PC-3 (cell line): ENCODE measurements around the gene OPRL1. TPM values are rescaled to one million over a fixed set of nuclear protein-coding genes. Genes with fewer than 3 reads are reported as not detected.
A peak's percentile ranks its signal among the peaks of the same experiment; 100 is the strongest.

ENCODE experiments used
- ATAC-seq: fragments of 200-7000 bp; cut with Tn5 transposase; 2 replicates; pipeline ENCODE4 v1.9.1; 2020; ENCODE audit warnings: mild to moderate bottlenecking, moderate library complexity
- BruUV-seq: library from RNA; stranded (reverse); fragments of 400-500 nt; replicated peaks from 2 replicates; lab custom pipeline; 2021; lab: Mats Ljungman, UMichigan
- CTCF ChIA-PET: fragments of 300-600 bp; sonication (Branson Sonifier 250); formaldehyde crosslinking; loops from one replicate; lab custom pipeline; 2022; ENCODE audit warnings: antibody characterized with exemption; lab: Charles Lee
- POLR2A ChIA-PET: fragments of 300-600 bp; sonication (Branson Sonifier 250); formaldehyde crosslinking; loops from one replicate; lab custom pipeline; 2022; ENCODE audit warnings: antibody characterized with exemption; ENCODE audit not compliant: unreplicated experiment; lab: Charles Lee
- DNase-seq: peaks from one replicate; pipeline ENCODE4 v3.0.0-alpha.2; 2015
- H2AFZ ChIP-seq: fragments of 300-600 bp; sonication (generic); 2 replicates; pipeline ENCODE4 v1.6.0; 2016; ENCODE audit warnings: antibody characterized with exemption, low read length
- H3F3A ChIP-seq: fragments of 300-600 bp; sonication (generic); one replicate; pipeline ENCODE4 v1.6.0; 2017; ENCODE audit warnings: antibody characterized with exemption, low read length, control low read depth, mild to moderate bottlenecking; ENCODE audit not compliant: unreplicated experiment
- H3K27ac ChIP-seq: fragments of 300-600 bp; sonication (generic); 2 replicates; pipeline ENCODE4 v1.5.1; 2016; ENCODE audit warnings: mild to moderate bottlenecking, low read length
- H3K27me3 ChIP-seq: fragments of 300-600 bp; sonication (generic); 2 replicates; pipeline ENCODE4 v1.6.1; 2016; ENCODE audit warnings: low read length, mixed read lengths
- H3K36me3 ChIP-seq: fragments of 300-600 bp; sonication (generic); 2 replicates; pipeline ENCODE4 v1.6.1; 2016; ENCODE audit warnings: low read depth, mixed run types, low read length, mixed read lengths
- H3K4me1 ChIP-seq: fragments of 300-600 bp; sonication (generic); 2 replicates; pipeline ENCODE4 v1.5.1; 2016; ENCODE audit warnings: low read length; ENCODE audit not compliant: insufficient read depth
- H3K4me2 ChIP-seq: fragments of 300-600 bp; sonication (generic); 2 replicates; pipeline ENCODE4 v1.6.0; 2016; ENCODE audit warnings: low read length
- H3K4me3 ChIP-seq: fragments of 300-600 bp; sonication (generic); 2 replicates; pipeline ENCODE4 v1.5.1; 2016; ENCODE audit warnings: mild to moderate bottlenecking, low read length, mixed read lengths
- H3K79me2 ChIP-seq: fragments of 300-600 bp; sonication (generic); 2 replicates; pipeline ENCODE4 v1.6.1; 2017; ENCODE audit warnings: low read length, mixed read lengths
- H3K9ac ChIP-seq: fragments of 300-600 bp; sonication (generic); 2 replicates; pipeline ENCODE4 v1.6.0; 2016; ENCODE audit warnings: mild to moderate bottlenecking, low read length
- H3K9me2 ChIP-seq: fragments of 300-600 bp; sonication (generic); replicated peaks from 2 replicates; pipeline ENCODE4 v1.6.1; 2016; ENCODE audit warnings: mixed run types, low read length, mixed read lengths
- H3K9me3 ChIP-seq: fragments of 300-600 bp; sonication (generic); 2 replicates; pipeline ENCODE4 v1.6.1; 2016; ENCODE audit warnings: low read length, mixed read lengths
- H4K20me1 ChIP-seq: fragments of 300-600 bp; sonication (generic); 2 replicates; pipeline ENCODE4 v1.6.1; 2016; ENCODE audit warnings: low read length, mixed read lengths
- EZH2 ChIP-seq: fragments of 300-600 bp; sonication (generic); IDR thresholded peaks from one replicate; pipeline ENCODE4 v1.6.1; 2017; ENCODE audit warnings: antibody characterized with exemption, mild to moderate bottlenecking, low read length; ENCODE audit not compliant: unreplicated experiment
- EZH2phosphoT487 ChIP-seq: fragments of 300-600 bp; sonication (generic); IDR thresholded peaks from 2 replicates; pipeline ENCODE4 v1.6.1; 2018; ENCODE audit warnings: mild to moderate bottlenecking, antibody characterized with exemption, low read length, borderline replicate concordance
- intact Hi-C: fragments of 100-400 bp; cut with micrococcal nuclease; formaldehyde crosslinking; loops from 2 replicates; pipeline ENCODE4 v1.9.0; 2023
- total RNA-seq: library from RNA; depleted of rRNA; stranded (reverse); fragments of >200 nt; gene quantifications from 2 replicates; pipeline ENCODE4 v1.2.3, GENCODE V29; 2014
- TF ChIP-seq, protein P1 (sequence below): fragments of 300-600 bp; sonication (generic); conservative IDR thresholded peaks from 2 replicates; pipeline ENCODE4 v1.5.1; 2017; ENCODE audit warnings: antibody characterized with exemption, low read depth, mild to moderate bottlenecking, low read length

Gene OPRL1
- total RNA-seq, 1 experiment from 2014 or later, result 5.6 TPM

- no TSS peak for BruUV-seq
- intact Hi-C loops, result no loop called here
- Histone ChIP-seq H4K20me1 (no peaks in the 10 kb centered on the region), H3K4me1 (peaks cover 36% of the 10 kb centered on the region), H3F3A (no peaks in the 10 kb centered on the region), H2AFZ (no peak overlapping the region), H3K4me3 (no peak overlapping the region), H3K27ac (peak overlapping the region; percentile 58), H3K79me2 (peaks cover 10% of the 10 kb centered on the region), H3K27me3 (no peaks in the 10 kb centered on the region), H3K4me2 (peak overlapping the region; percentile 37), H3K9ac (peak overlapping the region; percentile 26; the same call in 1 of the 2 replicates), H3K9me2 (no peaks in the 10 kb centered on the region), H3K36me3 (no peaks in the 10 kb centered on the region), H3K9me3 (no peaks in the 10 kb centered on the region)
- ChIA-PET POLR2A (no interaction called here), CTCF (no interaction called here)
- DNase-seq, result peak; percentile 82
- TF ChIP-seq EZH2 (no peak), EZH2phosphoT487 (no peak)
- TF ChIP-seq, protein P1, sequence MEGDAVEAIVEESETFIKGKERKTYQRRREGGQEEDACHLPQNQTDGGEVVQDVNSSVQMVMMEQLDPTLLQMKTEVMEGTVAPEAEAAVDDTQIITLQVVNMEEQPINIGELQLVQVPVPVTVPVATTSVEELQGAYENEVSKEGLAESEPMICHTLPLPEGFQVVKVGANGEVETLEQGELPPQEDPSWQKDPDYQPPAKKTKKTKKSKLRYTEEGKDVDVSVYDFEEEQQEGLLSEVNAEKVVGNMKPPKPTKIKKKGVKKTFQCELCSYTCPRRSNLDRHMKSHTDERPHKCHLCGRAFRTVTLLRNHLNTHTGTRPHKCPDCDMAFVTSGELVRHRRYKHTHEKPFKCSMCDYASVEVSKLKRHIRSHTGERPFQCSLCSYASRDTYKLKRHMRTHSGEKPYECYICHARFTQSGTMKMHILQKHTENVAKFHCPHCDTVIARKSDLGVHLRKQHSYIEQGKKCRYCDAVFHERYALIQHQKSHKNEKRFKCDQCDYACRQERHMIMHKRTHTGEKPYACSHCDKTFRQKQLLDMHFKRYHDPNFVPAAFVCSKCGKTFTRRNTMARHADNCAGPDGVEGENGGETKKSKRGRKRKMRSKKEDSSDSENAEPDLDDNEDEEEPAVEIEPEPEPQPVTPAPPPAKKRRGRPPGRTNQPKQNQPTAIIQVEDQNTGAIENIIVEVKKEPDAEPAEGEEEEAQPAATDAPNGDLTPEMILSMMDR, result no peak
- ATAC-seq, result peak; percentile 5
Observed at GRCh38 chr20:64065974-64066343, 13.9 kb upstream of the OPRL1 start.

- no peak for ATAC-seq
- Histone ChIP-seq H3K9ac (no peak overlapping the region), H3K9me3 (no peaks in the 10 kb centered on the region), H3K79me2 (peaks cover 10% of the 10 kb centered on the region), H3K36me3 (no peaks in the 10 kb centered on the region), H3F3A (no peaks in the 10 kb centered on the region), H3K4me1 (peaks cover 36% of the 10 kb centered on the region), H4K20me1 (no peaks in the 10 kb centered on the region), H3K4me2 (no peak overlapping the region), H3K27ac (no peak overlapping the region), H3K9me2 (no peaks in the 10 kb centered on the region), H3K27me3 (no peaks in the 10 kb centered on the region), H3K4me3 (no peak overlapping the region), H2AFZ (no peak overlapping the region)
- no peak for DNase-seq
- ChIA-PET POLR2A (no interaction called here), CTCF (no interaction called here)
- TF ChIP-seq EZH2 (no peak), EZH2phosphoT487 (no peak)
- TF ChIP-seq, protein P1, result no peak
- intact Hi-C loops, result no loop called here
- BruUV-seq, result no TSS peak
Observed at GRCh38 chr20:64067005-64067632, 12.8 kb upstream of the OPRL1 start.

DNA sequence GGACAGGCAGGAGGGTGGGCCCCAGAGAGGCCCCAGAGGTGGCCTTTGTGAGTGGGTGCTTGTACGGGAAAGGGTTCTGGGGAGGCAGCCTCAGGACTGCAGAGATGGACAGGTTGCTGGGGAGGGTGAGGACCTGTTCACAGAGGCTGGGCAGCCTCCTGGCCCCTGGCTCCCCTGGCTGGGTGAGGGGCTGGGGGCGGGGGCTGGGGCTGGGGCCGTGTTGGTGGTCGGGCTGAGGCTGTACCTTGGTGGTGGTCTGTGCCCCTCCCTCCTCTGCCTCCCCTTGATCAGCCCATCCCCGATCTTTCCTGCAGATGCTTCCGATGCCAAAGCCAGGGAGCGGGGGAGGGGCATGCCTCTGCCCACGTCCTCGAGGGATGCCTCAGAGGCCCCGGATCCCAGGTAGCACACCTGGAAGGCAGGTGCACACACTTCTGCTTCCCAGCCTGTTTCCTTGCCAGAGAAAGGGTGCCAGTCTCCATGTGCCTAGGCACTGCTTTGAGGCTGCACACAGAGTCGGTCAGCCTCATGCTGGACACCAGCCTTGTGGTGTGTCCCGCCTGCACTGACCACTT is 12.1 kb upstream of the OPRL1 start:
- Histone ChIP-seq H3K4me1 (peaks cover 30% of the 10 kb centered on the region), H3K79me2 (peaks cover 10% of the 10 kb centered on the region), H3K36me3 (no peaks in the 10 kb centered on the region), H3K9me2 (no peaks in the 10 kb centered on the region), H4K20me1 (no peaks in the 10 kb centered on the region), H3K4me2 (no peak overlapping the region), H3K27ac (no peak overlapping the region), H3K9me3 (no peaks in the 10 kb centered on the region), H3K4me3 (no peak overlapping the region), H3F3A (no peaks in the 10 kb centered on the region), H3K27me3 (no peaks in the 10 kb centered on the region), H3K9ac (no peak overlapping the region), H2AFZ (no peak overlapping the region)
- ChIA-PET CTCF (no interaction called here), POLR2A (no interaction called here)
- no peak for ATAC-seq
- TF ChIP-seq EZH2, result no peak
- intact Hi-C loops, result no loop called here
- BruUV-seq, result no TSS peak
- no peak for DNase-seq
